Upper lobe of right lung (tissue), 1 donor: ENCODE data around the gene NELL1. TPM values are rescaled to one million over a fixed set of nuclear protein-coding genes. Genes with fewer than 3 reads are reported as not detected.

Experiments used
- ATAC-seq: fragments of 200-7000 bp; cut with Tn5 transposase; one replicate; pipeline ENCODE4 v1.9.1; 2020; ENCODE audit warnings: mild to moderate bottlenecking, moderate library complexity
- DNase-seq: peaks from one replicate; pipeline ENCODE4 v3.0.0-alpha.2; 2020
- H3K27ac ChIP-seq: fragments of 200-600 bp; one replicate; pipeline ENCODE4 v1.8.0; 2022
- H3K27me3 ChIP-seq: fragments of 200-600 bp; one replicate; pipeline ENCODE4 v1.8.0; 2022; ENCODE audit warnings: mild to moderate bottlenecking
- H3K36me3 ChIP-seq: fragments of 200-600 bp; one replicate; pipeline ENCODE4 v1.8.0; 2022
- H3K4me1 ChIP-seq: fragments of 200-600 bp; one replicate; pipeline ENCODE4 v1.8.0; 2022
- H3K4me3 ChIP-seq: fragments of 200-600 bp; one replicate; pipeline ENCODE4 v1.8.0; 2022; ENCODE audit warnings: mild to moderate bottlenecking
- H3K9me3 ChIP-seq: fragments of 200-600 bp; one replicate; pipeline ENCODE4 v1.8.0; 2022
- intact Hi-C: fragments of 100-400 bp; cut with DNase I; formaldehyde crosslinking; loops from one replicate; pipeline ENCODE4 v1.11.0; 2022
- total RNA-seq: library from RNA; stranded (reverse); fragmentation: NEBNext Ultra II Directional; extraction: Animal tissue kit (Norgen Biotek cat#: 25700); gene quantifications from one replicate; pipeline ENCODE4 v1.2.1, GENCODE V29; 2021
- TF ChIP-seq, protein P1 (sequence below): fragments of 200-600 bp; IDR thresholded peaks from one replicate; pipeline ENCODE4 v1.8.0; 2022; ENCODE audit warnings: antibody characterized with exemption
- donor health status: DM: no; HTN: yes; CAD: no; lungs with severe emphysema.

NELL1 gene
- total RNA-seq, 1 donor from 2014 or later: not detected

DNA sequence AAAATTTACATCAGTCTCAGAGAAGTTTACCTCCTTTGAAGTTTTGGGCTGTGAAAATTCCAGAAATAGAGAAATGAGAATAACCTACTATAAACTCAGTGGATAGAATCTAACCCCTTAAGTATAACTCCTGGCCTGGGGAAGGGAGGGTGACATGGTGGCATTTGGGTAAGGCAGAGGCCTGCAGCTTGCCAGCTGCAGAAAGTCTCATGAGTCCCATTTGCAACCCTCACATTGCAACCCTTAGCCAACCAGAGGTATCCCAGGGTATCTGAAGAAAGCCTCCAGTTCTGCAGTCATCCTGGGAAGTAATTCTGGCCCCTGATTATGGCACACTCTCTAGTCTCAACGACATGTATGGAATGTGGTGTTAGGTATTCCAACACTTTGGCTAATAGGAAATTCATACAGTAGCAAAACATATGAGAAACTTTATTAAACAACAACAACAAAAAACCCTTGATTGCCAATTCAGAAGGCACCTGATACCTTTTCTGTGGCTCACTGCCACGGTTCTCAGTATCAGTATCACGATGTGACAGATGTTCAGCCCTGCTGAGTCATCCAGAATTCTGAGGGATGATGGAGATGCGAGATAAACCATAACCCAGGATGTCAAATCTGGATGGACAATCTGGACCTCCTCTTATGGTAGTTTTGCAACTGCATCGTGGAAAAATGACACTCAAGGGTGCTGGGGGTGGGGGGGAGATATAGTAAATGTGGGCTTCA, 743.4 kb downstream of the NELL1 start:
- Histone ChIP-seq H3K36me3 (no peaks in the 10 kb centered on the region), H3K27me3 (no peaks in the 10 kb centered on the region), H3K4me3 (no peak overlapping the region), H3K27ac (no peak overlapping the region), H3K9me3 (peaks cover 4% of the 10 kb centered on the region), H3K4me1 (no peaks in the 10 kb centered on the region)
- DNase-seq (no peak), ATAC-seq (no peak)
- TF ChIP-seq, protein P1, sequence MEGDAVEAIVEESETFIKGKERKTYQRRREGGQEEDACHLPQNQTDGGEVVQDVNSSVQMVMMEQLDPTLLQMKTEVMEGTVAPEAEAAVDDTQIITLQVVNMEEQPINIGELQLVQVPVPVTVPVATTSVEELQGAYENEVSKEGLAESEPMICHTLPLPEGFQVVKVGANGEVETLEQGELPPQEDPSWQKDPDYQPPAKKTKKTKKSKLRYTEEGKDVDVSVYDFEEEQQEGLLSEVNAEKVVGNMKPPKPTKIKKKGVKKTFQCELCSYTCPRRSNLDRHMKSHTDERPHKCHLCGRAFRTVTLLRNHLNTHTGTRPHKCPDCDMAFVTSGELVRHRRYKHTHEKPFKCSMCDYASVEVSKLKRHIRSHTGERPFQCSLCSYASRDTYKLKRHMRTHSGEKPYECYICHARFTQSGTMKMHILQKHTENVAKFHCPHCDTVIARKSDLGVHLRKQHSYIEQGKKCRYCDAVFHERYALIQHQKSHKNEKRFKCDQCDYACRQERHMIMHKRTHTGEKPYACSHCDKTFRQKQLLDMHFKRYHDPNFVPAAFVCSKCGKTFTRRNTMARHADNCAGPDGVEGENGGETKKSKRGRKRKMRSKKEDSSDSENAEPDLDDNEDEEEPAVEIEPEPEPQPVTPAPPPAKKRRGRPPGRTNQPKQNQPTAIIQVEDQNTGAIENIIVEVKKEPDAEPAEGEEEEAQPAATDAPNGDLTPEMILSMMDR: no peak
- intact Hi-C loops: no loop called here

DNA sequence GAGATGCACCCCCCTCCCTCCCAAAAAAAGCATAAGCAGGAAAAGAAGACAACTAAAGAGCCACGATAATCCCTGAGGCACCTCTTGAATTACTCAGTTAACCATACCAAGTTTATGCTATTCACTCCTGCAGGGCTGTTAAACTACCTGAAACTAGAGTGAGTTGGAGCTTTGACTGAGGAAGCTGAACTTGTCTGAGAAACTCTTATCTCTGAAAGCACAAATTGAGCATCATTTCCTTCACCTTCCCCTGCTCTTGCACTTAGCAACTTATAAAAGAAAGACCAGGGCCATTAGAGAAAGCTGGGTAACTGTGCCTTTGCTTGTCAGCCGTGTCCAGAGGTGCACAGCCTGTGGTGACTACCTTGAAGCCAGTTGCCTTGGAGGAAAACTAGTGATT, 745.6 kb downstream of the NELL1 start:
- intact Hi-C loops: no loop called here
- Histone ChIP-seq H3K36me3 (no peaks in the 10 kb centered on the region), H3K27me3 (no peaks in the 10 kb centered on the region), H3K9me3 (peaks cover 4% of the 10 kb centered on the region), H3K4me3 (no peak overlapping the region), H3K27ac (no peak overlapping the region), H3K4me1 (no peaks in the 10 kb centered on the region)
- TF ChIP-seq, protein P1: no peak
- DNase-seq: no peak
- ATAC-seq: no peak

DNA sequence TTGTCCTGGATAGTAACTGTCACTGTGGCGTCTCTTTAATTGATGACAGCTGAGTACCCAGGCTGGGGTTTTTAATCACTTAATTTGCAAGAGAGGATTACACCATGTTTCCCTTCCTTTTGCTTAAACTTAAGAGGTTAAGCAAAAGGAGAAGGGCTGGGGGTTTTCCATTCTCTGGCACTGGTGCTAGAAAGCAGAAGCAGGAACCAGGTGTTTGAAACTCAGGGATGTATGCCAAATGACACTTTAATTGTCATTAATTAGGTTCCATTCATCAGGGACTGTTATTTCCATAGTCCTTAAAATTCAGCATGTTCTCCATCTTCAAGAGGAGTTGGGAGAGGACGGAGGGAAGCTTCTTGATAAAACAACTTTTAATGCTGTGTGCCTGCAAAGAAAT, 746.2 kb downstream of the NELL1 start:
- DNase-seq: no peak
- H3K27ac ChIP-seq: no peak overlapping the region

DNA sequence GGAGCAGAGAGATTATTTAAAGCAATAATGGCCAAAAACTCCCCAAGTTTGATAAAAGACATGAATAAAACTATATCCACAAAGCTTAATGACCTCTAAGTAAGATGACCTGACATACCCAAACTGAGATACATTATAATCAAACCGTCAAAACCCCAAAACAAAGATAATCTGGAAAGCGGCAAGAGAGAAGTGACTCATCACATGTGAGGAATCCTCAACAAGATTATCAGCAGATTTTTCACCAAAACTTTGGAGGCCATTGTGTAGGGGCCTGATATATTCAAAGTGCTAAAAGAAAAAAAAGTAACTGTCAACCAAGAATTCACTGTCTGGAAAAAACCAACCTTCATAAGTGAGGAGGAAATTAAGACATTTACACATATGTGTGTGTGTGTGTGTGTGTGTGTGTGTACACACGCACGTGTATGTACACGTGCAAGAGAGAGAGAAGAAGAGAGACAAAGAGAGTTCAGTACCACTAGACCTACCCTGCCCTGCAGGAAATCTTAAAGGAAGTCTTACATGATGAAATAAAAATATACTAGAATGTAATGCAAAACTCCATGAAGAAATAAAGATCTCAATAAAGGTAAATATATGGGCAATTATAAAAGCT, 752.4 kb downstream of the NELL1 start:
- DNase-seq (no peak), ATAC-seq (no peak)
- H3K36me3 ChIP-seq: no peaks in the 10 kb centered on the region
- no peaks in the 10 kb centered on the region for H3K9me3 ChIP-seq
- no peaks in the 10 kb centered on the region for H3K27me3 ChIP-seq
- H3K27ac ChIP-seq: no peak overlapping the region
- intact Hi-C loops: no loop called here
- no peaks in the 10 kb centered on the region for H3K4me1 ChIP-seq
- TF ChIP-seq, protein P1: no peak
- no peak overlapping the region for H3K4me3 ChIP-seq

More for the DNA sequence above, 746.2 kb downstream of the NELL1 start:
- no peak for ATAC-seq
- Histone ChIP-seq H3K4me1 (no peaks in the 10 kb centered on the region), H3K9me3 (peaks cover 4% of the 10 kb centered on the region), H3K36me3 (no peaks in the 10 kb centered on the region), H3K27me3 (no peaks in the 10 kb centered on the region), H3K4me3 (no peak overlapping the region)
- TF ChIP-seq, protein P1: no peak
- intact Hi-C loops: no loop called here

DNA sequence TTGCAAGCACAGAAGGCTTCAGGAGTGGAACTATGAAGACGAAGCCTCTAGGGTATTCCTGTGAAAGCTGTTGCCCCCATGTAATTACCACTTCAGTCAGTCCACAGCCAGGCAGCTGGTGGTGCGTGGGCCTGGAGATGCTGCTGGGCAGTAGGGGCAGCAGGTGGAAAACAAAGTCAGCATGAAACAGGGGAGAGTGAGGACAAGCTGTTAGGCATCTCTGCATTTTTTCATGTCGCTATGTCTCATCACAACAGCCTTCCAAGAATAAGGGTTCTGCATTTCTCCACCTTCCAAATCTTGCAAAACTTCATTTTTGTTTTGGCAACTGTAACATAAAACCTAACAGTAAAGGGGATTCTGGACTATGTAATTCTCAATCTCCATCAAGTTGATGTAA, 757.5 kb downstream of the NELL1 start:
- DNase-seq (no peak), ATAC-seq (no peak)
- H3K9me3 ChIP-seq: no peaks in the 10 kb centered on the region
- no peak overlapping the region for H3K27ac ChIP-seq
- H3K36me3 ChIP-seq: no peaks in the 10 kb centered on the region
- H3K4me3 ChIP-seq: no peak overlapping the region
- TF ChIP-seq, protein P1: no peak
- no peaks in the 10 kb centered on the region for H3K4me1 ChIP-seq
- no peaks in the 10 kb centered on the region for H3K27me3 ChIP-seq
- intact Hi-C loops: no loop called here
